ENCODE data around the gene WNT7A. TPM values are rescaled to one million over a fixed set of nuclear protein-coding genes. Genes with fewer than 3 reads are reported as not detected.

The WNT7A gene
- total RNA-seq, 1 donor from 2014 or later, result 0.59 TPM

GRCh38 chr3:13768453-13768852 is 111.4 kb downstream of the WNT7A start:
- no peak for DNase-seq

GRCh38 chr3:13767896-13768295 is 112.0 kb downstream of the WNT7A start:
- DNase-seq, result no peak

DNA sequence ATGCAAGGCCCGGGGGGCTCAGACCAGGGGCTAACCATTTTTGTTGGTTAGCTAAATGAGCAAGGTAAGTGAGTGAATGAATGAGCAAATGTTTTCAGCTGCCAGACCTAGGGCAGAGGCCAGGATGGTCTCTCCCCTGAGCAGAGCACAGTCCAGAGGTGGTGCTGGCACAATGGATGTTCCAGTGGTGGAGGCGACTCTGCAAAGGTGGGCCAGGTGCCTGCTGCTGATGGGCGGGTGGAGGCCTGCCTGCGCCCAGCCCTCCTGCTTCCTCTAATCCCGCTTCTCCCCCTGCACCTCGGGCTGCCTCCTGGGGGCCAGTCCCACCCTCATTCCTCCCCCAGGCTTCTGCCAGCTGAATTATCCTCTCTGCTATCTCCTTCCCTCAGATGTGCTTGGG is 112.8 kb downstream of the WNT7A start:
- no peak for DNase-seq

Other genes with a start within 250 kb of the WNT7A start
- gene CHCHD4, start 244.8 kb upstream of the WNT7A start, total RNA-seq, result 8.1 TPM
- 71.4 TPM for gene TMEM43, start 245.0 kb upstream of the WNT7A start, total RNA-seq